Transverse colon (tissue), 4 donors: ENCODE measurements around the gene MRGPRD. TPM values are rescaled to one million over a fixed set of nuclear protein-coding genes. Genes with fewer than 3 reads are reported as not detected.

Experiments
- DNase-seq: peaks from one replicate; pipeline ENCODE4 v3.0.0-alpha.2; 2019
- H3K27ac ChIP-seq, 4 donors: fragments of 200-600 bp; sonication (generic); 2 replicates each; pipeline ENCODE4 v1.5.1; 2016 to 2018; ENCODE audit warnings: inconsistent platforms in 4 of 4
- H3K27me3 ChIP-seq: fragments of 200-600 bp; sonication (generic); 2 replicates; pipeline ENCODE4 v1.5.1; 2017; ENCODE audit warnings: inconsistent platforms
- H3K36me3 ChIP-seq, 4 donors: fragments of 200-600 bp; sonication (generic); 2 replicates each; pipeline ENCODE4 v1.5.1; 2017 to 2019; ENCODE audit warnings: inconsistent platforms in 4 of 4
- H3K4me1 ChIP-seq, 4 donors: fragments of 200-600 bp; sonication (generic); 2 replicates each; pipeline ENCODE4 v1.5.1; 2017 to 2020; ENCODE audit warnings: inconsistent platforms in 4 of 4
- H3K4me3 ChIP-seq, 4 donors: fragments of 200-600 bp; sonication (generic); 1 replicate in 1 of 4; 2 replicates in 3 of 4; pipeline versions ENCODE4 v1.5.1 to v1.6.1; 2017 to 2019; ENCODE audit warnings: inconsistent platforms in 4 of 4
- H3K9me3 ChIP-seq, 2 donors: fragments of 200-600 bp; sonication (generic); 2 replicates each; pipeline ENCODE4 v1.5.1; 2017 to 2019; ENCODE audit warnings: inconsistent platforms in 2 of 2
- CTCF ChIP-seq, 5 experiments: fragments of 200-600 bp in 3 of 5; fragments of 450-650 bp in 2 of 5; sonication (generic) in 3 of 5; IDR thresholded peaks; 1 replicate in 2 of 5; 2 replicates in 3 of 5; pipeline ENCODE4 v1.5.1; 2016 to 2017; ENCODE audit warnings: antibody characterized with exemption in 5 of 5, inconsistent platforms in 3 of 5, mild to moderate bottlenecking in 2 of 5, moderate library complexity in 1 of 5
- EP300 ChIP-seq: sonication (generic); formaldehyde crosslinking; IDR thresholded peaks from one replicate; pipeline ENCODE4 v1.6.1; 2017; ENCODE audit warnings: antibody characterized with exemption, low read depth
- POLR2A ChIP-seq: fragments of 450-650 bp; IDR thresholded peaks from one replicate; pipeline ENCODE4 v1.6.1; 2016; ENCODE audit warnings: antibody characterized with exemption, mild to moderate bottlenecking, moderate library complexity
- POLR2AphosphoS5 ChIP-seq, 3 donors: sonication (generic); formaldehyde crosslinking; IDR thresholded peaks; one replicate each; pipeline ENCODE4 v1.6.1; 2016; ENCODE audit warnings: antibody characterized with exemption in 3 of 3
- WGBS, 2 donors: methylation state at CpG; one replicate each; pipeline ENCODE4 v1.1.5; 2018; ENCODE audit warnings: low coverage in 1 of 2; 5-methylcytosine and 5-hydroxymethylcytosine counted together
- in situ Hi-C, 4 donors: fragments of 200-750 bp; cut with MboI; loops; one replicate each; pipeline versions ENCODE4 v1.15.0 to v1.15.1; 2017; ENCODE audit warnings: low sequenced_read_pairs in 3 of 4, low pct_ligation_motif_present in 1 of 4, low pct_unique_long_range_greater_than_20kb in 1 of 4
- intact Hi-C: fragments of 100-400 bp; cut with DNase I; formaldehyde crosslinking; loops from one replicate; pipeline ENCODE4 v1.15.1; 2023; ENCODE audit warnings: low total_unique reads
- total RNA-seq, 4 donors: library from RNA; depleted of rRNA; stranded (reverse); fragments of >200 nt; gene quantifications; one replicate each; pipeline ENCODE4 v1.1.0, GENCODE V29; 2016

The MRGPRD gene
- total RNA-seq, 4 donors from 2014 or later = not detected

GRCh38 chr11:68962527-68963250, 18.1 kb downstream of the MRGPRD start:
- Histone ChIP-seq H3K4me3 (no peak overlapping the region), H3K9me3 (no peaks in the 10 kb centered on the region), H3K36me3 (no peaks in the 10 kb centered on the region), H3K27me3 (no peaks in the 10 kb centered on the region), H3K4me1 (no peaks in the 10 kb centered on the region), H3K27ac (no peak overlapping the region)
- intact Hi-C loops = loop anchor here (5.0 kb wide), 1 partner anchor 805 kb away; no protein-coding TSS in a partner anchor
- WGBS, 2 donors = 72 to 76% methylated on average over 12 to 16 of the region's 16 CpGs
- DNase-seq = peak; percentile 7
- TF ChIP-seq EP300 = no peak
- TF ChIP-seq CTCF (IDR thresholded peaks at IDR 0.05) = no peak
- TF ChIP-seq POLR2AphosphoS5 (IDR thresholded peaks at IDR 0.05) = no peak
- no peak for TF ChIP-seq POLR2A
- in situ Hi-C loops = no loop called here

DNA sequence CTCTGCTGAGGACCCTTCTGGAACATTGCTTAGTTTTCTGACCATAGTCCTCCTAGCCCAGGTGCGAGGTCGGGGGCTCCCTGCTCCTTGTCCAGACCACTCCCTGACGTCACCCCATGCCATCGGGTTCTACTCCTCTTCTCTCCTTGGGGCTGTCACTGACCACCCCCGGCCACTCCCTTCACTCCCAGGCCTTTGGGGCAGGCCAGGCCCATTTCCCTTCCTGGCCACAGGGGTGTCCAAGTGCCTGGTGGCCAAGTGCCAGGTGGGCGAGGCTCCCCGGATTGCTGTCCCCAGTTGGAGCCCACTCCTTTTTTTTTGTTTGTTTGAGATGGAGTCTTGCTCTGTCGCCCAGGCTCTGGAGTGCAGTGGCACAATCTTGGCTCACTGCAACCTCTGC, 19.5 kb downstream of the MRGPRD start:
- no peak overlapping the region for H3K4me3 ChIP-seq
- no peaks in the 10 kb centered on the region for H3K27me3 ChIP-seq
- H3K36me3 ChIP-seq = no peaks in the 10 kb centered on the region
- H3K27ac ChIP-seq = no peak overlapping the region
- TF ChIP-seq POLR2A = no peak
- no peak for TF ChIP-seq POLR2AphosphoS5 (IDR thresholded peaks at IDR 0.05)
- no peak for TF ChIP-seq EP300
- no peak for TF ChIP-seq CTCF (IDR thresholded peaks at IDR 0.05)
- no peak for DNase-seq
- peaks cover 0 to 4% (median 3%) of the 10 kb centered on the region in 4 donors for H3K4me1 ChIP-seq
- in situ Hi-C loops = no loop called here
- intact Hi-C loops = loop anchor here (5.0 kb wide), 1 partner anchor 804 kb away; no protein-coding TSS in a partner anchor
- H3K9me3 ChIP-seq = no peaks in the 10 kb centered on the region
- WGBS, 2 donors = 59% methylated on average over 8 of the region's 8 CpGs; no CpG with 5 or more reads in 1 of the 2 donors

DNA sequence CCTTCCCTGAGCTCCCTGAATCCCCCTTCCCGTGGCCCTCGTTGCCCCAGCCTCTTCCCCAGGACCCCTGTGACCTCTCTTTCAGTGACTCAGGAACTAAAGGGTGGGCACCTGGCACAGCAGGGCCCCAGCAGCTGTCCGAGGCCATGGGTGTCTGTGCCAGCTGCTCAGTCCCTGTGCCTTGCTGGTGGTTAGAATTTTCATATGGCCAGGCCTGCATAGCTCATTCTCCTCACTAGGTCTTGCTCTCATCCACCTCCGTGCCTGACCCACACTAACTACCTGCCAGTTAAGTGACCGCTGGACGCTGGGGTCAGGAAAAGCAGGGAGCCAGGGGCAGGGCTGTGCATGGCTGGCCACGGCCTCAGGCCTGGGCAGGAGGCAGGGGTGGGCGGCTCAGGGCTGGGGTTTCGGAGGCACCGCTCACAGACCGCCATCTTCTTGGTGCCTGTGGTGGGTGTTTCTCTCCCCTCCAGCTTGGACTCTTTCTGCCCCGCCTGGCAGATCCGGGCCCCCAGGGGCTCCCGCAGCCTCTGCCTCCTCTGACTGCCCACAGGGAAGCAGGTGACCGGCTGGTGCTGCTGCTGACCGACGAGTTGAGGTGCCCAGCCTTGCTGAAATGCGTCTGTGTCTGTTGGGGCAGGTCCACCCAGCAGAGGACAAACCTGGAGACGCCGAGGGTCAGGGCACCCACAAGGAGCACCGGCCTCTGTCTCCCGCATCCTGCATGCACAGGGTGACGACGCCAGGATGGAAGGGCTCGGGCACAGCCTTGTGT, 20.3 kb downstream of the MRGPRD start:
- intact Hi-C loops = loop anchor here (5.0 kb wide), 1 partner anchor 803 kb away; no protein-coding TSS in a partner anchor
- WGBS, 2 donors = 91% methylated on average over 15 of the region's 25 CpGs; no CpG with 5 or more reads in 1 of the 2 donors
- H3K9me3 ChIP-seq = no peaks in the 10 kb centered on the region
- DNase-seq = no peak
- H3K36me3 ChIP-seq = no peaks in the 10 kb centered on the region
- peaks cover 2 to 9% (median 8%) of the 10 kb centered on the region in 4 donors for H3K4me1 ChIP-seq
- in situ Hi-C loops = no loop called here
- no peak overlapping the region for H3K4me3 ChIP-seq
- H3K27ac ChIP-seq = no peak overlapping the region
- TF ChIP-seq POLR2A (no peak), EP300 (no peak), CTCF (IDR thresholded peaks at IDR 0.05) (no peak), POLR2AphosphoS5 (IDR thresholded peaks at IDR 0.05) (no peak)
- no peaks in the 10 kb centered on the region for H3K27me3 ChIP-seq
